Activated CD8-positive, alpha-beta memory T cell treated with anti-CD3 and anti-CD28 coated beads, Interleukin-2, amount 50 U/mL, for 24 hours (primary cell): ENCODE measurements around the gene MYL4.
A peak's percentile ranks its signal among the peaks of the same experiment; 100 is the strongest.
"Not testable (repeated sequence)": the region's sequence is repeated elsewhere in the genome, so short reads cannot be mapped to it uniquely, and the experiment has no call there.

Source experiments
- DNase-seq: peaks from one replicate; pipeline ENCODE4 v3.0.0-alpha.2; 2020; ENCODE audit errors: extremely low read depth

The MYL4 gene

DNA sequence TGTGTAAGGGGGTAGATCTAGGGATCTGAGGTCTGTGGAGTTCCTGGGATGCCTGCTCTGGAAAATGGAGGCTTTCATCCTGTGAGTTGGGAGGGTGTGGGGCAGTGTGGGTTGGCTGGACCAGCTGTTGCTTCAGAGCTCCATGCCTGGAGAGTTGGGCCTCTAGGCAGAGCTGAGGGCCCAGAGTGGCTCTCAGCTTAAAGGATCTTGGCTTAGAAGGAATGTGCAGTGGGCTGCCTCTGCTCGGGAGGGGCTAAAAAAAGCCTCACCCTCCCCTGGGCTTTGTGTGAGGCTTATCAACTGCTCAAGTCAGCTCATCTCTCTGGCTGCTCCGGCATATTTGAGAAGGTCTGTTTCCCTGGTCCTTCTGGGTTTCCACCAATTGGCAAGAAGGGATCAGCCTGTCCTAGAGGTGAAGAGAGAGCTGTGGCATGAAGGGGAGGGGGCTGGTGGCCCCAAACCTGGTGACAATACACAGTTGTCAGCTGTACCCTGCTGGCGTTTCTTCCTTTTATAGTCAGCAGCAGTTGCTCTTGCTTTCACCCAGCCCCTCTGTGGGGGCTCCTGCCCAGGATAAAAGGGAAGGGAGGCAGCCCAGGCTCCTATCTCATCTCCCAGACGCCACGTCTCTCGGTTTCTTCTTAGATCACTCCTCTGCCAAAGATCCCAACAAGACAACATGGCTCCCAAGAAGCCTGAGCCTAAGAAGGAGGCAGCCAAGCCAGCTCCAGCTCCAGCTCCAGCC, at the start of gene MYL4:
MYL4 (plus strand) TSS at position 605 of the 745 bp plus-strand sequence; CDS start at position 680, 75 bp downstream.
- no peak for DNase-seq

DNA sequence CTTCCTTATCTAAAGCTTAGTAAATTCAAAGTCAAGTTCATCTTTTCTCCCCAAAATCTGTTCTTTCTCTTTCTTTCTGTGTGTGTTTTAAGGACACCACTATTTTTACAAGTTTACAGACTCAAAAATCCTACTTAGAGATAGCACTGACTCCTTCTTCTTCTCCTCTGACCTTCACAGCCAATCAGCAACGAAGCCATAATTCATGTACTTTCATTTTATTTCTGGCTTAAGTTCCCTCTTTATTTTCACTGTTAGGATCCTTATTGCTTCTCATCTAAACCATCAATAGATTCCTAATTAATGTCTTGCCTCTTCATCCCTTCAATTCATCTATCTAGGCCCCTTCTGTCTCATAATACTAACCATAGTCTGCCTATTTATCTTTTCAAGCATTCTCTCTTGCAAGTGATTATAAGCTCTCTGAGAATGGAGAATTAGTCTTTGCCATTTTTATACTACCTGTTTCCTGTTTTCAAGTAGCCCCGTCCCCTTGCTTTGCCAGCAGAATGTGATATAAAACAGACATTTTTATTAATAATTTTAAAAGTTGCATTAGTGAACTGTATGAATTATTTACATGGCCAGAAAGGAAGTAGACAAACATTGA, 47.0 kb upstream of the MYL4 start:
- no peak for DNase-seq

DNA sequence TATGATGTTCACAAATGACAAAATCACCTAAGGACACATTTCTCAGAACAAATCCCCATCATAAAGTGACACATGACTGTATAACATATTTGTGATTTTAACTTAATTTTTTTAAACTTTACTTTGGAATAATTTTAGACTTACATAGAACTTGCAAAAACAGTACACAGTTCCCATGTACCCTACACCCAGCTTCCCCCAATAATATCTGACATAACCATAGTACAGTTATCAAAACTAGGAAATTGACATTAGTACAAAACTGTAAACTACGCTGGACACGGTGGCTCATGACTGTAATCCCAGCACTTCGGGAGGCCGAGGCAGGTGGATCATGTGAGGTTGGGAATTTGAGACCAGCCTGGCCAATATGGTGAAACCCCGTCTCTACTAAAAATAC, 44.9 kb upstream of the MYL4 start:
- no peak for DNase-seq

DNA sequence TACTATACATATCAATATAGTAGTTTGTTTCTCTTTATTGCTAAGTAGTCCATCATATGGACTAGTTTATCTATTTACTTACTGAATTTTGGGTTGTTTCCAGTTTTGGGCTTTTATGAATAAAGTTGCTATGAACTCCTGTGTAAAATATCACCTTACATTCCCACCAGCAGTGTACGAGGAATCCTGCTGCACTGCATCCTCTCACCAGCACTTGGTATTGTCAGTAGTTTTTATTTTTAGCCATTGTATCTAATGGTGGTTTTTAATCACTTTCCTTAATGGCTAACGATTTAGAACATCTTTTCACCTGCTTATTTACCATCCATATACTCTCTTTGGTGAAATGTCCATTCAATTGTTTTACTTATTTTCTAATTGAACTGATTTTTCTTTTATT, 44.0 kb upstream of the MYL4 start:
- no peak for DNase-seq

DNA sequence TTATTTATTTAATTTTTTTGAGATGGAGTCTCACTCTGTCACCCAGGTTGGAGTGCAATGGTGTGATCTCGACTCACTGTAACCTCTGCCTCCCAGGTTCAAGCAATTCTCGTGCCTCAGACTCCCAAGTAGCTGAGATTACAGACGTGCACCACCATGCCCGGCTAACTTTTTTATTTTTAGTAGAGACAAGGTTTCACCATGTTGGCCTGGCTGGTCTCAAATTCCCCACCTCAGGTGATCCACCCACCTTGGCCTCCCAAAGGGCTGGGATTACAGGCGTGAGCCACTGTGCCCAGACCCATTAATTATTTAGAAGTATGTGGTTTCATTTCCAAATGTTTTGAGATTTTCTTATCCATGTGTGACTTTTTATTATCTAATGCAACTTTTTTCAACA, 42.3 kb upstream of the MYL4 start:
- DNase-seq: not testable (repeated sequence)

DNA sequence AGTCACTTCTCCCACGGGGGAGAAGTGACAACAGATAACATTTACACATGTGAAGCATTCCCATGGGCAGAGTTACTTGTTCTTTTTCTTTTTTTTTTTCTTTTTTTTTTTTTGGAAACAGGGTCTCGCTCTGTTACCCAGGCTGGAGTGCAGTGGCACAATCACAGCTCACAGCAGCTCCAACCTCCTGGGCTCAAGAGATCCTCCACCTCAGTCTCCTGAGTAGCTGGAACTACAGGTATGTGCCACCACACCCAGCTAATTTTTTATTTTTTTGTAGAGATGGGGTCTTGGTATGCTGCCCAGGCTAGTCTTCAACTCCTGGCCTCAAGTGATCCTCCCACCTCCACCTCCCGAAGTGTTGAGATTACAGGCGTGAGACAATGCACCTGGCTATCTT, 40.3 kb upstream of the MYL4 start:
- DNase-seq: not testable (repeated sequence)

DNA sequence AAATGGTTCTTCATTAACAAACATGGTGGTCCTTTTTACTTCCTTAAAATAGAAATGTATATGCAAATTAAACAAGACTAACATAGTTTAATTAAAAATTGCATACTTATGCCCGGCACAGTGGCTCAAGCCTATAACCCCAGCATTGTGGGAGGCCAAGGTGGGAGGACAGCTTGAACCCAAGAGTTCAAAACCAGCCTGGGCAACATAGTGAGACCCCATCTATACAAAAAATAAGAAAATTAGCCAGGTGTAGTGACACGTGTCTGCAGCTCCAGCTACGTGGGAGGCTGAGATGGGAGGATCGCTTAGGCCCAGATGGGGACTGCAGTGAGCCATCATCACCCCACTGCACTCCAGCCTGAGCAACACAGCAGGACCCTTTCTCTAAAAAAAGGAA, 38.4 kb upstream of the MYL4 start:
- no peak for DNase-seq

DNA sequence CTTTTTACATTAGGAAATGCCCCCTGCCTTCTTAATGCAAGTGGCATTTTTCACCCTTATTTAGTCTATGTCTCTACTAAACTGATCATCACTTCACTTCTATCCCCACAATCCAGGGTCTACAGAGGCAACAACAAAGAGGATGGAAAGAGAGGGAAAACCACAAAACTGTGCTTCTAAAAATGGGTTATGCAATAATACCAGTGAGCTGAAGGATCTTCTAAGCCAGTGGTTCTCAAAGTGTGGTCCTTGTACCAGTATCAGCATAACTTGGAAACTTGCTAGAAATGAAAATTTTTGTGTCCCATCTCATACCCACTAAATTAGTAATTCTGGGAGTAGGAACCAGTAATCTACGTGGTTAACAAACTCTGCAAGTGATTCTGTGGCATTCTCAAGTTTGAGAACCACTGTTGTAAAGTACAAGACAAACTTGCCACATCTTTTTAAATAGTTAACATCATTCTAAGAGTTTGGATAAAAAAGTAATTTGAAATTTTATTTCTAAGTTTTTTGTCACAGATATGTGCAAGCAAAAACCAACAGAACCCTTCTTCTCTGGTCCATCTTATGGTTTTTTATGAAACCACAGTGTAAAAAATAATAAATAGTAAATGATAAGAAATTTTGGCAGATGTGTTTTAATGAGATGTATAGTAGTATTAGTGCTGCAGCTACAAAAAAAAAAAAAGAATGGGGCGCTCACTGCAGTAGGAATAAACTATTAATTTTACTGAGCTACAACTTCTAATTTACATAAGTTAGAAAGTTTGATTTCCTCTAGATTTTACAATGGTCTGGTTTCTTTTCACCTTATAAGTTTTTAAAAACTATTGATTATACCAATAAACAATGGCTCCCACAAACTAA, 36.2 kb upstream of the MYL4 start:
- DNase-seq: no peak

DNA sequence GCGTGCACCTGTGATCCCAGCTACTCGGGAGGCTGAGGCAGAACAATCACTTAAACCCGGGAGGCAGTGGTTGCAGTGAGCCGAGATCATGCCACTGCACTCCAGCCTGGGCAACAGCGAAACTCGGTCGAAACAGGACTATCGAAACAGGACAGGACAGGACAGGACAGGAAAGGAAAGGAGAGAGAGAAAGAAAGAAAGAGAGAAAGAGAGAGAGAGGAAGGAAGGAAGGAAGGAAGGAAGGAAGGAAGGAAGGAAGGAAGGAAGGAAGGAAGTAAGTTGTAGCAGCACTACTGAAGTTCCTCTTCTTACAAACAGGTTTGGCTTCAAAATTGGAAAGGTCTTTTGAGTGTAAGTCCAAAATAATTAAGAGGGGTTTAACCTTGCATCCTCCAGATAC, 34.3 kb upstream of the MYL4 start:
- DNase-seq: not testable (repeated sequence)

DNA sequence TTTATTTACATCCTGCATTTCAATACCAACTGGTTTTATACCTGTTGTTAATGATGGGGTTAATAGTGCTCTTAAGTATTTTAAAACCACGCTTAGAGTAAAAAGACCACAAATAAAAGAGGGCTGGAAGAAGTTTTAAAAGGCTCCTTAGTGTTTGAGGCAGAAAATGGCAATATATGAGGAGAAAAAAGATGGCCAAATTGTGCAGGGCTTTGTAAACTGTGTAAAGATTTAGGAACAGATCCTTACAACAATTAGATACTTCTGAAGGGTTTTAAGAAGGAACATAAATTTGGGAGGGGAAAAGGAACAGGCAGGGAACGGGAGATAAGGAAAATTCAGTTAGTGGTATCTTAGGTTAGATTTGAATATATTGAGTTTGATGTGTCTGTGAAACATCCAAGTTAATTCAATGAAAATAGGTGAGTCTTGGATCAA, 32.7 kb upstream of the MYL4 start:
- no peak for DNase-seq

DNA sequence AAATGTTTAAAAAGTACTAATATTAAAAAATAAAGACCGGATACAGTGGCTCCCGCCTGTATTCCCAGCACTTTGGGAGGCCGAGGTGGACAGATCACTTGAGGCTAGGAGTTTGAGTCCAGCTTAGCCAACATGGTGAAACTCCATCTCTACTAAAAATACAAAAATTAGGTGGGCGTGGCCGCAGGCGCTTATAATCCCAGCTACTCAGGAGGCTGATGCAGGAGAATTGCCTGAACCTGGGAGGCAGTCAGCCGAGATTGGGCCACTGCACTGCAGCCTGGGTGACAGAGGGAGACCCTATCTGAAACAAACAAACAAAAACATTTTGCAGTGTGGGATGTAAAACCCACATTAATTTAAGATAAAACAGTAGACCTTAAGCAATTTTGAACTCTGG, 31.9 kb upstream of the MYL4 start:
- no peak for DNase-seq

DNA sequence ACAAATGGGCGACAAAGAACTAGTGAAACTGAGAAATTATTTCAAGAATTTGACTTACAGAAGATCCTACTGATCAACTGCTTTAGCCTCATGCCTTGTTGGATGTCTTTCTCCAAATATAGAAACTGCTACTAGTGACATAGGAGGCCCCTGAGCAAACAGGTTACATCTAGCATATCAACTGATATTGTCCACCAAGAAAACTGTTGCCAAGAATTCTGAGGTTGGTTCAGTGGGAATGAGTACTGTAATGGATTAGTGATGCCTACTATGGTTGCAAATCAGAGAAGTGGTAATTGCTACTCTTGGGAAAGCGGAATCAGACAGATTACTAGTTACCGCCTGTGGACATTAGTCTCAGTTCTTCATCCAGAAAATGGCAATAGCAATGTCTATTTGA, 30.0 kb upstream of the MYL4 start:
- no peak for DNase-seq

DNA sequence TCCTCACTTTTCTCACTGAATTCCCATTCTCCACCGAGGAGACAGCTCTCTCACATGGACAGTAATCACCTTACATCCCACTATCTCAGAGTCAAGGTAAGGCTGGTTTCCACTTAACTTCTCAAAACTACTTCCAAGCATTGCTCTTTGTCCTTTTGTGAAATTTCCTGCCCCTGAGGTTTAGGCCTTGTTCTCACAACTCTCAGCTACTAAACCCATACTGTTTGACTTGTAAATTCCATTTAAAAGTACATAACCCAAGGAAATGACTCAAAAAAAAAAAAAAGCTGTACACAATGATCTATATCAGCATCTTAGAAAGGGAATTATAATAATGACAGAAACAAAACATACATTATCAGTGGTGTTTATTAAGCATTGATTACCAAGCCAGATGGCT, 28.8 kb upstream of the MYL4 start:
- no peak for DNase-seq

DNA sequence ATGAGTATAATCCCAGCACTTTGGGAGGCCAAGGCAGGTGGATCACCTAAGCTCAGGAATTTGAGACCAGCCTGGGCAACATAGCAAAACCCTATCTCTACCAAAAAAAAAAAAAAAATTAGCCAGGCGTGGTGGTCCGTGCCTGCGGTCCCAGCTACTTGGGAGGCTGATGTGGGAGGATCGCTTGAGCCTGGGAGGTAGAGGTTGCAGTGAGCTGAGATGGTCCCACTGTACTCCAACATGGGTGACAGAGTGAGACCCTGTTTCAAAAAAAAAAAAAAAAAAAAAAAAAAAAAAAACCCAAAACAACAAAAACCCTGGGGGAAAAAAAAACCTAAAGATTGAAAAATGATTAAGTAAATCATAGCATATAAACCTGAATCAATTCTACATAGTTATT, 28.2 kb upstream of the MYL4 start:
- DNase-seq: not testable (repeated sequence)

DNA sequence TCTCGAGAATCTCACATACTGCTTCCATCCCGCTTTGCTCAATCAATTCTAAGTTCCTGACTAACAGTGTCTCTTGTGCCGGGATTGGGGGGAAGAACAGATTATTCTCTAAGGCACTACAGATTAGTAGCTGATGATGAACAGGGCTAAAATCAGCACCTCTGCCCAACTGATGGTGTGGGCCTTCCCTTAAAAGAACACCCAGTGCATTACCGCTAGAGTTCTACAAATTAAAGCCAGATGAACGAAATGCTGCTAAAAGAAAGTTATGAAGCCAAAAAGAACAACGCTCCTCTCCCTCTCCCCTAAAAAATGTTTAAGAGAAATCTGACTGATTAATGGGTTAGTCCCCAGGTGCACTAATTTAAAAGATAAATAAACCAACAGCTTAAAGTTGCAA, 24.5 kb upstream of the MYL4 start:
- no peak for DNase-seq

DNA sequence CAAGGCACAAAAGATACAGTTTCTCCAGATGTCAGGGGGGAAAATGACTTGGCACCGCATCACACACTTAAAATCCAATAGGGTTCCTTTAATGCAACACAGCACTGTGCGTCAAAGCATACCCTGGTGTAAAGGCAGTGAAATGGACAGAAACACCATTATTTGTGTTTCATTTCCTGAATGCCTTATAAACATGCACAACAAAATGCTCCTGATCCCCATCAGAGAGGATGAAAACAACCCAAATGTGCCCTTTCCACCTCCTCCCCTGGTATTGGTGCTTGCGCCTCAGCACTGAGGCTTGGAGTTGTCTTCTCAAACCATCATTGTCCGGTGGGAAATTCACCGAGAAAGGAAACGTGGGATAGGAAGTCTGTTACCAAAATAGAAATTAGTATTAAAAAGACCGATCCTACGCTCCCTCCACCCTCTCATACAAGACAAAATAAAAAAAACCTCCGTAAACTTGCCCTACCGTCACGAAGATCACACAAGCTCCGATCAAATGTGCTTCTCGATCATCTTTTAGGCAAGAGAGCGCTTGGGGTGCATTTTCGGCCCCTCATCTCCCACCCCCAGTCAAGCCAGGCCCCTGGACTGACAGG, 20.8 kb upstream of the MYL4 start:
- DNase-seq: no peak

DNA sequence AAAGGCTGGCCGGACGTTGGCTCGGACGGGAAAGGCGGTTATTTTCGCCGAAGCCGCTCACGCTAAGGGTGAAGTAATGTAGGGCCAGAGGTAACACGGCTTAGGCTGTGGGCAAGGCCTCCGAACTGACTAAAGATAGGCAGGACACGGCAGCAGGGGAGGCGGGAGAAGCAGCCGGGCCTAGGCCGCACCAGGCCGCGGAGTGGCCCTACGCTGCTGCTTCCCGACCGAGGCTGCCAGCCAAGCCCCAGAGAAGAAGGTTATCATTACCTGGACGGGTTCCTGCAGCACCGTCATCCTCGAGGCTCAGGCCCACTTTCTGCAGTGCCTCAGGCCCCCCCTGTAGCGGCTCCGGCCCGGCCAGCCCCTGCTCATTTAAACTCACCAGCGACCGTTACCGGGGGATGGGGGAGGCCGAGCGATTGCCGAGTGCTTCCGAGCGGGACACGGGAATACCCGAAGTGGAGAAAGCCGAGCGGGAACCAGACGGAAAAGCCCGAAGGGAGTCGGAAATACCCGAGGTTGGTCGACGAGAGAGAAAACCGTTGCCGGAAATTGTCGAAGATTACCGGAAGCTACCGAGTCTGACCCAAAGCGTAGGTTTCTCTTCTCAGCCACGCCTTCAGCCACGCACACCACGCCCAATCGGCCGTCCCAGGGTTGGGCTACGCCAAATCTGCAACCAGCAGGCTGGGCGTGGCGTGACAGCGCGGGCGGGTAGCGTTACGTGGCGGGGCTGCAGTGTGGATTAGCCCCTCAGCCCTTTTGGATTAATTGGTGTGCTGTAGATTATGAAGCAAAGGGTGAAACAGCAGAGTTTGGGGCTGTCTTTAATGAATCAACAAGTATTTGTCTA, 20.0 kb upstream of the MYL4 start, which contains the start of gene CDC27:
CDC27 (minus strand) TSS at position 420 of the 856 bp plus-strand sequence; CDS start at position 297, 123 bp downstream.
- peak; percentile 100 for DNase-seq

DNA sequence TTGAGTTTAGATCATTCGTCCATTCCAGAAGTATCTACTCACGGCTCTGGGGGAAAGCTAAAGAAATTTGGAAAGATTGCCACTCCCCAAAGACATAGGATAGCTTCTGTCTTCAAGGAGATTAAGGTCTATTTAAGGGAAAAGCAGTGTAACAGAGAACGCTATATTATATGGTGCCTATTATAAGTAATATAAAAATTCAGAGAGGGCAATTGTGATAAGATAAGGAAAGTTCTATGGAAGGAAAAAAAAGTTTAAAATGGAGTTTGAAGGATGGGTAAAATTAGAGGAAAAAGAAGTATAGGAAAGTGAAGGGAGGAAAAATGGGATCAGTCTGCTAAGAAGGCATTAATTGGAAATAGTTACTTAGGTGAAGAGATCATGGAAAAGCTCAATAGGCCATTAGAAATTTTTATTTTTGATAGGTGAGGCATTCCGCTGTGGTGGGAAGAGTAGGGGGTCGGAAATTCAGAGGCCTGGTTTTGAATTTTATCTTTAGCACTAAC, 19.4 kb upstream of the MYL4 start:
- DNase-seq: no peak

DNA sequence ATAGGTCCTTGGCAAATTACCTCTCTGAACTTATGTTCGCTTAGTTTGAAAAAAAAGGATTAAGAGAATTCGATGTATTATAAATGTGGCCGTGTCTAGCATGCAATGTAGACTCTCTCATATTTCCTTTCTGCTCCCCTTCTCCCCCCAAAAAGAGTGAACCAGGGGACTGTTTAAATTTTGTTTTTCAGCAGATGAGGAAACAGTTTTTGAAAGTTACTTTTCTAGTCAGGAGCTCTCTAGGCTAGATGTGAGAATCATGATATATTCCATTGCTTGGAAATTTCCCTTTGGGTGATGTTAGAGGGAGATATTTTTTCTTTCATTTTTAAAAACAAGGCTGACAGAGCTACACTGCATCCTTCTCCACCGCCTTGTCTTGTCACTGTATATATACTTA, 18.9 kb upstream of the MYL4 start:
- DNase-seq: no peak

DNA sequence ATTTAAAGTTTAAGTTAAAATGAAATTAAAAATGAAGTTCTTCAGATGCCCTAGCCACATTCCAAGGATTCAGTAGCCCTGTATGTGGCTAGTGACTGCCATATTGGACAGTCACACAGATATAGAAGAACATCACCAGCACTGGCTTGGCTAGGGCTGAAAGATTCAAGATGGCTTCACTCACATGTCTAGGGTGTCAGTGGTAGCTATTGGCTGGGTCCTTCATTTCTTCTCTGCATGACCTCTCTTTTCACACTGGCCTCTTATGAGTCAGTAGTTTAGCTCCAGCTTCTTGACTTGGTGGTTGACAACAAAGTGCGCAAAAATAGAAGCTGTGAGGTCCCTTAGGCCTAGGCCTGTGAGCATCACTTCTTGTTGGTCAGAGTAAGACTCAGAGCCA, 18.4 kb upstream of the MYL4 start:
- DNase-seq: no peak

DNA sequence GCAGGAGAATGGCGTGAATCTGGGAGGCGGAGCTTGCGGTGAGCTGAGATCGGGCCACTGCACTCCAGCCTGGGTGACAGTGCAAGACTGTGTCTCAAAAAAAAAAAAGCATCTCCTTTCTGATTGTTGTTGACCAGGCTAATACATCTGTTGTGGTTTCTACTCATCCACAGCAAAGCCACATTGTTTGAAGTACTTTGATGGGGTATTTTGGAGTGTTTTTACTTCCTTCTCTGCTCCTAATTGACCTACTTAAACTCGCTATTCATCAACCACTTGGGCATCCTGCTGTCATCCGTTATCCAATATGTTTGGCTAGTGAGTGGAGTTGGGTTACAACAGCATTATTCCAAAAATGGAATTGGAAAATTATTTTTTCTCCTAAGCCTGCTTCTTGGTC, 16.6 kb upstream of the MYL4 start:
- DNase-seq: no peak
